Ureter (tissue), 1 donor: ENCODE data around the gene ARL14EP. TPM values are rescaled to one million over a fixed set of nuclear protein-coding genes. Genes with fewer than 3 reads are reported as not detected.

ENCODE experiments used
- DNase-seq: peaks from one replicate; pipeline ENCODE4 v3.0.0-alpha.2; 2020; ENCODE audit warnings: low spot score
- total RNA-seq: library from RNA; stranded (reverse); gene quantifications from one replicate; pipeline ENCODE4 v1.2.4, GENCODE V29; 2023
- donor health status: DM: yes; HTN: yes; CAD: no.

ARL14EP gene
- 37.6 TPM for total RNA-seq

GRCh38 chr11:30322826-30323710, at the start of gene ARL14EP:
Gene ARL14EP, plus strand, starts transcription at chr11:30323104. Its CDS starts 7,845 bp downstream, at chr11:30330949.
- DNase-seq: peak; percentile 94

GRCh38 chr11:30277176-30277575, 45.7 kb upstream of the ARL14EP start:
- no peak for DNase-seq

- DNase-seq: no peak
These were observed 43.1 kb upstream of the ARL14EP start for GRCh38 chr11:30279796-30280195.

DNA sequence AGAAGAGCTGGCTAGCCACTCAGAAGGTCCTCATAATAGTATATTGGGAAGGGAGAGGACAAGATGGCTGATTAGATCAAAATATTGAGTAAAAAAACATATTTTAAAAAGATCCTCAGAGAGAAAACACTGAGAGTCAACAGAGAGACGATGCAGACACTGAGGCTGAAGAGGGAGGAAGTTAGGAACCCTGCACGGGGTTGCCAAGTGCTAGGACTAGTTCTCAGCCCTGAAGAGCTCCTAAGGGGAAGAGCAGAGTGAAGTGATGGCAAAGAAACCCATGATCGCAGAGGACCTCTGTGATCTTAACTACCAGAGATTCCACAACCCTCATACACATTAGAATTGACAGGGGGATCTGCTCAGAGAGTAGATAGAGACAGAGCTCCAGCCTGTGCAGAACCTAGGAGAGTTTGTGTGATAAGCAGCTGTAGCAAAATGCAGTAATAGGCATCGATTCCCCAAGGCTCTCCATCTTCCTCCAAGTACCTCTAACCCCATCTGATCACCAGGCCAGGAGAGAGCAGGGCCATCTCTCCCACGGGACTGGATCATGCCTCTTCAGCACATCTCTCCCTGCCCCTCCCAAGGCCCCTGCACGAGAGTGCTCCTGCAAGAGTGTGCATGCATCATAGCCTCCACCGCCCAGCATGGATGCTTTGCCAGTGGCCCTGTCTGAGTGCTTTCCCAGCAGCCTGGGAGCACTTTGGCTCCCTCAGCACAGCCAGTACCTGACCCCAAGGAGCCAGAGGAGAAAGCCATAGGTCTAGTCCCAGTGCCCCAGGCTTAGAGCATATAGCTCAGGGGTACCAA, 41.2 kb upstream of the ARL14EP start:
- no peak for DNase-seq

DNA sequence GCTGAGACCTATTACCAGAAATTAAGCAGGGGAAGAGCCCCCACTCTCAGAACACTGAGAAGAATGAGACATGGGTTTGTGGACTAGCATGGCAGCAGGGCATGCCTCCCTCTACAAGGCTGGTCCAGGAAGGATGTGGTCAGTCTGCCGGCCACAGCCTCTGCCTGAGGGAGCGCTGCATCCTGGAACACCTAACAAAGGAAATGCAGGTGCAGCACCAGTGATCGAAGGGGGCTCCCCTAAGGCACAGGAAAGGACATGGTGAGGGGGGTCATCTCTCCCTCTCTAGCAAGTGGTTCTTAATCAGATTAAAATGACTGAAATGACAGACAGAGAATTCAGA, 40.6 kb upstream of the ARL14EP start:
- DNase-seq: no peak

- no peak for DNase-seq
These were observed 38.1 kb upstream of the ARL14EP start for GRCh38 chr11:30284836-30285235.

DNA sequence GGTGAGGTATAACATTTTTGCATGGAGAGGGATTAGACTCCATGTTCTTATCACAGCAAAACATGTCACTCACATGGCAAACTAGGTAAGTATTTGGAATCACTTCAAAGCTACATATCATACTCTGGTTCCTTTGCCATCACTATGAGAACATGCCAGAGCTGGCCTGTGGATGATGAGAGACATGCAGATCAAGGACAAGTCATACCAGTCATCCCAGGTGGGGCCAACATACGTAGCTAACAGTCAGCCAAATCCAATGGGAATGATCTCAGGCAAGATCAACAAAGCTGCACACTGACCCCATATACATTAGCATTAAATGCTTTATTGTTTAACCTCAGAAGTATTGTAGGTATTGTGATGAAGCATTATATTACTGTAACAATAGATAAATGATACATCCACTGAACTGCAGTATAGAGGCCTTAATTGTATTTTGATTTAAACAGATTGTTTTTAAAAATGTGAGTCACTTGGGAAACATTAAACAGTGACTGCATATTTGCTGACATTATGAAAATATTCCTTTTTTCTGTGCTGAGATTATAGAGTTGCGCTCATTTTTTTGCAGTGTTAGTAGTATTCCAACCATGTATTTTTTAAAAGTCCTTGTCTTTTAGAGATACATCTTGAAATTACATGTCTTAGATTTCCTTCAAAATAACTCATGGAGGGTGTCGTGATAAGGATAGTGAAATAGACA, 37.3 kb upstream of the ARL14EP start:
- DNase-seq: no peak

- DNase-seq: no peak
These were observed 31.6 kb upstream of the ARL14EP start for GRCh38 chr11:30291331-30291730.

- DNase-seq: no peak
These were observed 30.4 kb upstream of the ARL14EP start for GRCh38 chr11:30292545-30292944.

DNA sequence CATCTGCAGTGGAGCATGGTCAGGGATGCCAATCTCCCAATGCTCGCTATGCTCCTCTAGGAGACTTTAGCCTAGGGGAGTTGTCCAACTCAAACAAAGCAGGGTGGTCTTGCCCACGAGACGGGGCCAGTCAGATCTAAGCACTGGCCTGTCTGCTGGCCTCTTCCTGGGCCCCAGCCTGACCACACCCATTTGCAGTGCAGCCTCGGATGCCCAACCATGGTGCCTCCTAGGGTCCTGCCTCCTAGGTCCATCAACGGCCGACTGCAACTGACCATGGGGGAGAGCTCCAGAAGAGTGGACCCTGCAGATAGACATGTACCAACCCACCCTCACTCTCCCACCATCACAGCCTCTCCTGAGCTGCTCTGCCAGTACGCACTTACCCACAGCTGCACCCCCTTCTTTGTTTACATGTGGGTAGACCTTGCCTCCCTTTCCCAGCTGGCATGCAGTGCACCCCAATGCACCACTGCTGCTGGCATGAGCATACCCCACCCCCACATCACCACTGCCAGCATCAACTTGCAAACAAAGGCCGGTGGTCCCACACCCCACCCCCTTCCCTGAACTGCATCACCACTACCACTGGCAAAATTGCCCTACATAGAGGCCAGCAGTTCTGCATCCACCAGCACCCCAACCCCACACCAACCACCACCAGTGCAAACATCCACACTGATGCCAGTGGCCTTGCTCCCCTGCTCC, 27.6 kb upstream of the ARL14EP start:
- DNase-seq: no peak

- no peak for DNase-seq
These were observed 18.3 kb upstream of the ARL14EP start for GRCh38 chr11:30304620-30305019.

- no peak for DNase-seq
These were observed 12.3 kb upstream of the ARL14EP start for GRCh38 chr11:30310623-30311022.

GRCh38 chr11:30311189-30311588, 11.7 kb upstream of the ARL14EP start:
- DNase-seq: no peak

GRCh38 chr11:30312243-30312642, 10.7 kb upstream of the ARL14EP start:
- DNase-seq: no peak

- no peak for DNase-seq
These were observed 9.3 kb upstream of the ARL14EP start for GRCh38 chr11:30313580-30313979.

DNA sequence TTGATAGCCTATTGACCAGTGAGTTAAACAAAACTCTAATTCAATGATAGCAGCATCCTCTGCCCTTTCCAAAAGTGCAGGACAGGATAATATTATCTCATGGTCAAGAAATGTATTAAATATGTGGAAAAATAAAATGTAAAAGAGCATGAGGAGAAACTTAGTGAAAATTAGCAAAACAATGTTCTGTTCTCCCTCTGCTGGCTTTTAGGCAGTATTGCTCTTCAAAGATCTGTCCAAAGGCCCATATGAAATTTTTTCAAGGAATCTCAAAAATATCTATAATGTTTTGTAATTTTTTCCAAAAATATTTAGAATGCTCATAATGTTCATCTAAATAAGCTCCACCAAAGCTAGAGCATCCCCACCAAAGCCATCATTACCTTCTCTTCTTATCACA, 8.3 kb upstream of the ARL14EP start:
- DNase-seq: no peak

DNA sequence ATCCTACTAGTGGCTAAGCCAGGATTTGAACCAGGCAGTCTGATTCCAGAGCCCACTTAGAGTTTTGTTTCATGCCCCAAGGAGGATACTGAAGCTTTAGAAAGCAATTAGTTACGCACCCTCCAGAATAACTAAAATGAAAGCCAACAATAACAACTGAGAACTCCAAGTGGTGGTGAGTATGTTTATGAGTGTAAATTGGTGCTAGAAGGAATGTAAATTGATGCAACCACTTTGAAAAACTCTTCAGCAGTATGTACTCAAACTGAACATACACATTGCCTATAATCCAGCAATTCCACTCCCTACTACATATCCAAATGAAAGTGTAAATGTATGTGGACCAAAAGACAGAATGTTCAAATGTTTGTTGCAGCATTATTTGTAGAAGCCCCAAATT, 6.7 kb upstream of the ARL14EP start:
- no peak for DNase-seq

GRCh38 chr11:30317030-30317429, 5.9 kb upstream of the ARL14EP start:
- no peak for DNase-seq

- no peak for DNase-seq
These were observed 1.6 kb upstream of the ARL14EP start for GRCh38 chr11:30321321-30321720.

DNA sequence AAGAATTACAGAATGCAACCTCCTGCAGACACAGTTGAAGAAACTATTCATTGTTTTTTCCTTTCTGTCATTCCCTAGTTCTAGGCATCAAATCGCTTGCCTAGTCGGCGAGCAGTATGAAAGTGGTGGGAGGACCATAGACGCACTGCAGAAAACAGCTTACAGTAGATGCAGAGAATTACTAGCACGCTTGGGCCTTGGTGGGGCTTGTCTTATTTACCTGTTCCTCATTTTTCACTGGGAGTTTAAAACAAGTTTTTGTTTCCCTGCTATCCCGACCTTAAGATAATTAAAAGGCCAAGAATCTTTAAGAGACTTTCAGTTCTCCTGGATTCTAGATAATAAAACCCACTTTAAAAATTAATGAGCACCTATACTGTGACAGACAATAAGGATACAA, 713 bp upstream of the ARL14EP start:
- no peak for DNase-seq

DNA sequence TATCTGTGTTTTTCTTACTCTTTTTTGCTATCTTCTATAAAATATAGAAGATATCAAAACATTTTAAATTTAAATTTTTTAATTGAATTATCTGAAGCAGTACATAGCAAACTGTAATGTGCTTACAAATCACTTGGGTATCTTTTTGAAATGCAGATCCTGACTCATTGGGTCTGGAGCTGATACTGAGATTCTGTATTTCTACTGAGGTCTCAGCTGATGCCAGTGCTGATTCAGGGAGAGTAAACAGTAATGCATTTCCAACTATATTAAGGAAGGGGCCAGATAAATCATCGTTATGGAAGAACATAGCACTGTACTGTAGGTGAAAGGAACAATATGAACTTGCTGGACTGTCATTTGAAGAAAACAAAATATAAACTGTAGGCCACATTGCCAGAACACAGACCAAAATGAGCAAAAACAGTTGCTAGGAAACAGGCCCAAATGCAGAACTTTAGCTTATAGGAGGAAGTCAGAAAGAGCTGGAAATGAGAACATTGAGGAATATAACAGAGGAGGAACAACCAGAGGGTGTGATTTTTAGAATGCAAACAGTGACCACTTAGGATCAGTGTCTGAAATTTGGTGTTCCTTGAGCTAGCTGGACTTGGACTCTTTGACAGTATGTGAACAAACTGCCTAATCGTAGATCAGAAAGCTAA, 3.3 kb downstream of the ARL14EP start:
- no peak for DNase-seq
